ENCODE measurements around the gene PARVA.

The PARVA gene

DNA sequence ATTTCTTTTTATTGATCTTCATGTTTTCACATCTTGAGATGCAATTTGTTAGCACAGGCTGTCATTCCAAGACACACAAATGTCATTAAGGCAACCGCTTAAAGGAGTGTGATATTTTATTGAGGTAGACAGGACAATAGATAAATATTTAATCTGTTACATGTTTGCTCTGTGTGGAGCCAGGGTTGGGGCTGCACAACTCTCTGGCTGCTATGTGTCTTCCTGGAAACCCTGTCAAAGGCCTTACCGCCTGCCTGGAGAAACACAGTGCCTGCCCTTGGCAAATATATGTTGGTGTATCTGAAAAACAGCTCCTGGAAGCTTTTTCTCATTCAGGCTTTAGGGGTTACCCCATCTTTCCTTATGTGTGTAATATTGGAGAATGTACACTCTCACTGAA is 157.2 kb downstream of the PARVA start:
- DNase-seq = no peak

DNA sequence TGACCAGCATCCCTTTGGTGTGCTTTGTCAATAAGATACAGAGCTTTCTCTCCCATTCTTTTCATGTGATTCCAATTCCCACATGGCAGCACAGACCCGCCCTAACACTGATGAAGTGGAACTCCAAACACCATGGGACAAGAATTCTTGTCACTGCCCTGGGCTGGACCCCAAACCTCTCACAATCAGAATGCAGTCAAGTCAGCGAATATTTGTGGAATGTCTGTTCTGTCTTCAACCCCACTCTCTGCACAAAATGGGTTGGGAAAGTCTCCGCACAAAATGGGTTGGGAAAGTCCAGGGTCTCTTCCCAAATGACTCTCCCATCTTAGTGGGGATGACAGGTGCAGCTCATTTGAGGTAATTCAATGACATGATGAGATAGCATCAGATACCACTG is 157.9 kb downstream of the PARVA start:
- no peak for DNase-seq

DNA sequence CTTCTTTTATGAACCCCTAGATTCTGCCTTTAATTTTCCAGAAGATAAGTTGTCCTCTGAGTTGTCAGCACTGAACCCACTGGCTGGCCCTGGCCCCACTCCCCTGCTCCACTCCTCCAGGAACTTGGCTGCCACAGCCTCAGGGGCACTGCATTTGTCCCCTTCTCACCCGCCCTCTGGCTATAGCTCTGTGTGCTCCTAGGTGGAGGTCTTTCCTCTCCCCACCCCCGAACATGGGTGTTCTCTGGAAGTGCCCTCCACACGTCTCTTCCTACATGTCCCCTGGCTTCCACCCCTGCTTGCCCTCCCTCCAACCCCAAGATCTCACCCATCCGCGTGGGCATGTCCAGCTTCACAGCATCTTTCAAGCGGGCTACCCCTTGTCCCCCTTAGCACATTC is 159.2 kb downstream of the PARVA start:
- DNase-seq = no peak

DNA sequence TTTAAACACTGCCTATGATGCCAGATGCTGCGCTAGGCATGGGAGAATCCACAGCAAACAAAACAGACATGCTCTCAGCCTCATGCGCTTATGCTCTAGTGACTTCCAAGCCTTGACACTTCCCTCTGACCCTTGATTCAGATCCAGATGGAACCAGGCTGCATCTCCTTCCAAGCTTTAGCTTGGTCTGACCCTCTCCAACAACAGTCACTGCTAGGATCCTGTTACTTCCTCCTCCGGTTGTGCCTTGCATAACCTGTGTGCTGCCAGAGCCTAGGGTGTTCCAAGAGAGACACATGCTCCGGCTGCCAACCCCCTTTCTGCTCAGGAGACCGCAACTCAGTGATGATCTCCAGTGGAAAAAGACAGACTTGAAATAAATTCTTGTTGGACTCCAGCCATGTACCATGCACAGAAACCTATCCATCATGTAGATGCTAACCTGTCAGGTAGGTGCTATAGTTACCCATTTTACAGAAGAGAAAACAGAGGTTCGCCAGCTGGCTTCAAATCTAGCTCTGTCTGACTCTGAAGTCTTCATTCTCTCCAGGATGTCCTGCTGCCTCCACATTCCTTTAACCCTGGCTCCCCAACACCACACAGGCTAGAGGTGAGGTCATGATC is 160.5 kb downstream of the PARVA start:
- DNase-seq = no peak

DNA sequence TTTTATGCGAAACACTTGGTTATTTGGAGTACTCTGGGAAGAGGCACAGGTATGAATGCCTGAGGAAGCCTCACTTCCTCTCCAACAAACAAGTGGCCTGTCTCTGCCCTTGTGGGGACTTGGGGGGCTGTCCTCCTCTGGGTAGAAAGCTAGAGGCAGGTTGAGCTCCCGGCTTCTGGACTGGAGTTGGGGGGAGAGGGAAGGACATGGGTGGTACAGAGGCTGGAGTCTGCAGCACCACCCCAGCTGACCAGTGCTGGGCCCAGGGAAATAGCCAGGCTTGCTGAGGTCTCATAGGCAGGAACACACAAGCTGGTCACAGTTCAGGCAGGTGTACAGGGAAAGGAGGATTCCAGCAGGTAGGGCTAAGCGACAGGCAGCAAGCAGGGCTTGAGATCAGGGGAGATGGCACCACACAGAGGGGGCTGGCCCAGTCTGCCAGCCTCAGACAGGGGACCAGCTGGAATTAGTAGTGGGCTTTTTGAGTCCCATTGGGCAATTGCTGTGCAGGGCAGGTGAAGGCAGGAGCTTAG is 161.6 kb downstream of the PARVA start:
- no peak for DNase-seq

DNA sequence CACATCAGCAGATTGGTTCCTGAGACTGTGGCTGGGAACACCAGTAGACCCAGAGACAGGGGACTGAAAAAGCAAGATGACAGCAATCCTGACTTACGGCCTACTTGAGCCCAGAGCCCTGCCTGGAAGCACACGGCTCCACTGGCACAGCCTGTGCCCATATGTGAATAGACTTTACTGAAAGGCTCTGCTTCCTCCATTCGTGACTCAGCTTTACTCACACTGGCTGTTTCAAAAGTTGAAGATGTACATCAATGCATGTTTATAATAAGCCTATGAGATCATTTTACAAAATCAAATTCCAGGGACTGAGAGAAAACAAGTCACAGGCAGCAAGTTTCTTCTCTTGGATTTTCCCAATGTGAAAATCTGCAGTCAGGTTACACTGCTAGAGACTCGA is 162.2 kb downstream of the PARVA start:
- DNase-seq = no peak

DNA sequence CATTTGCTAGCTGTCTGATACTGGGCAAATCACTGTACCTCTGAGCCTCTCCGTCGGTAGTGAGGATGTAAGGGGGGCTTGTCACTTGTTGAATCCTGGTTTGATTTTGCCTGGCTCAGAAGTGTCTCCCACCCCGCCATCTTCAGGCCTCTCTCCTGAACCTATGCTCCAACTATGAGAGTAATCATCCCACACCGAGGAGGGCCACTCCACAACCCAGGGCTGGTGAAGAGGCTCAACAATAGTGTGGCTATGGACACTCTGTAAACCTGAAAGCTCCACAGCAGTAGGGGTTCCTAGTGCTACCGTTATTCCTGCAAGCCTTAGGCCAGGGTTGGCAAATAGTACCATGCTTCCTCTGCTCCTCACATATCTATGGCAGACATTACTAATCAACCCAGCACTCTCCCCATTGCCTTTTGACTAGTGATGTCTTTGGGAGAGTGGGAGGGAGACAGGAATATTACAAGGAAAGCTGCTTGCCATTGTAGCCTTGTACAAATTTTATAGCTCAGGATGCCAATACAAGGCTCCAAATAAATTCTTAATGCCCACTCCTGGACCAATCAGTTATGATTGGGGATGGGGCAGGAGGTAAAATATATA is 162.8 kb downstream of the PARVA start:
- DNase-seq = no peak

DNA sequence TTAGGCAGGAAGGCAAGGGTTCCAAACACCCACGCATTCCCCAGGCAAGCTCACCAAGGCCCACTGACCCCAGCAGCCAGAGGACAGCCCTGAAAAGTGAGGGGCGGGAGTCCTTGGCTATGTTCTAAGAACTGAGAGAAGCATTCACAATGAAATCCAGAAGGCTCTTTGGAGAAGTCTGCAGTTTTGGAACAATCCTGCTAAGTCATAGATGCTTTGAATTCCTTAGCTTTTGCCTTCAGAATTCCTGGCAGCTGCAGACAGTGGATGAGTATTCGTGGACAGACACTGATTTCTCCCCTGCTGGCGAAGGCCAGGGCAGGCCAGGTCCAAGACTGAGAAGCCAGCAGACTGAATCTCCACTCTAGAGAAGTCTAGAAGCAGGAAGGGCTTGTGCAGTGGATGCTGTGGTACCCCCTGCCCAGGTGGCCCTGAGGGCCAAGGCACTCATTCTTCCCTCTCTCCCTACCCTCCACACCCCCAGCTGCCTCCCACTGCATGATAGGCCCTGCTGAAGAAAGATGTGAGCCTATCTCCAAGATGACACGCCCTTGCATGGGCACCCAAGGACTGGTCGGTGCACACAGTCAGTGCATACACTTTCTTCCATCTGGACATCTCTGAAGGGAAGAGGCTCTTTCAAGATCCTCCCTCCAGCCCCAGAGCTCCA is 163.7 kb downstream of the PARVA start:
- DNase-seq = no peak

DNA sequence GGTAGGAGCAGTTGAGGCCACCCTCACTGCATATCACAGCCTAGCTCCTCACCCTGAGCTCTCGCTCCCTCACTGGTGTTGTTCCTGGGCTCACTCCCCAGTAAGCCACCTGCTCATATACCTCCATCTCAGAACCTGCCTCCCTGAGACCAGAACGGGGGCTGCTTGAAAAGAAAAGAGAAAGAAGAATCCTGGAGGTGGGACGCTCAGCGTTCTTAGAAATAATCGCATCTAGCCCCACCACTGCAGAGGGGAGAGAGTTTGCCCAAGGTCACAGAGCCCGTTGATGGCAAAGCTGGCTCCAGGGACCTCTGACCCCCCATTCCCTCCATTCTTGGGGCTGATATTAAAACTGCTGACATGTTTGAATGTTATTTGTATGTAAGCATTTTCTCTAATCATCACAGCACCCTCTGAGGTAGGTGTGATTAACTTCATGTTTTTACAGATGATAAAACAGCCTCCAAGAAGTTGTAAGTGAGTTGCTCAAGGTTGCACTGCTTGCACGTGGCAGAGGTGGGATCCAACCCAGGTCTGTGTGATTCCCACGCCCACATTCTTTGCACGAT is 164.3 kb downstream of the PARVA start:
- DNase-seq = no peak

DNA sequence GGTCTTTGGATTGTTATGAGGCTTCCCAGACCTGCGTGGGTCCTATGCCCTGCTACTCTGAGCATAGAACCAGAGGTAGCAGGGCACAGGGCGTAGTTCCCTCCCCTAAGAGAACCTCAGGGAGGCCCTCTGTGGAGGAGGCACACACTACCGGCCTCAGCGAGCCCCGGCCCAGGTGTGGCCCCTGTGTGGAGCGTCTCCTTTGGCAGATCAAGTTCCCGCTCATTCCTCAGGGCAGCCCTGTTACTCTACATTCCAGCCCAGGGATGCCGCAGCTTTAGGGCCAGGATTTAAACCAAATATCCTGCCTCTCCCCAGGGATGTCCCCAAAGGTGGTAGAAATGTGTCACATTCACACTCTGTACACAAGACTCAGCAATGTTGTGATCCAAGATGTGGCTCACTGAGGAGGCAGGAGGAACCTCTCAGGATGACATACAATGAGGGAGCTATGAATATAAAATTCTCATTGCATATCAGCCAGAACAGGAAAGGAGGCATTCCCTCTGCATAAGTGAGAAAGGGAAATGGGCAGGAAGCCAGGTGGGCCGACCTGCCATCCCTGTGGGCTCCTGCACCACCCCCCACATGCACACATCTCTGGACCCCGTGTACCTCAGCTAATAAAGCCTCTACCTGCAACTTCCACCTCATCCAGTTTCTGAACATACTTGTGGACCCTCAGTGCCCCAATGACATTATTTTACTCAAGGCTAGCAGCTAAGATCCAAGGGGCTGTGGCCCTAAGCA is 165.0 kb downstream of the PARVA start:
- DNase-seq = no peak

DNA sequence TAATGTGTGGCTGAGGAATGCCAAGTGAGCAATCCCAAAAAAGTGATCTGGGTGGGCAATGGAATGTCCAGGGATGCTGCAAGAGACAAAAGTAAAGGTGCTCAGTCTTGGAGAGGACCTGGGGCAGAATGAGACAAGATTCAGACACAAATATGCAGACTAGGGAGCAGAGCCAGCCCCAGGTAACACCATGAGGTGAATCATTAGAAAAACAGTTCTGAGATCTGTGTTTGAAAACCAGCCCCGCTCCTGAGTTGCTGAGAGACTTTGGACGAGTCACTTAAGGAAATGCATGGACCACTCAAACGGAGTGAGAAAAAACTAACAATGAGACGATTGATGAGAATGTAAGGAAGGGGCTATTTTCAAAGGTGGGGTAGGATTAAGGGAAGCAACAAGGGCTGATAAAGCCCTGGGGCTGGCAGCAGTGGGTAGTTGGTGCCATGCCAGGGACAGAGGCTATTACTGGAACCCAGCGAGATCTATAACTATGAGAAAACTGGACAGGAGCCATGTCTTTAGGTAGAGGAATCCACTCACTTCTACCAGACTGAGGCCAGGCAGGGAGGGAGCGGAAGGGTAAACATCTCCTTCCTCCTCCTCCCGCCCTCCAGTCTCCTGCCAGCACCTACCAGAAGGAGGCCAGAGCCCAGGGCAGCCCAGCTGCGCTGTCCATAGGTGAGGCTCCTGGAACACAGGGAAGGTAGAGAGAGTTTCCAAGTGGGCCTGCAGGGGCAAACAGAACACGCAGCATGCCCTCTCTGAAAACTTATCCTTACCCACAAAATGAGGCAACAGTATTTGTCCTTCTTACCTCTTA is 166.4 kb downstream of the PARVA start:
- DNase-seq = no peak

DNA sequence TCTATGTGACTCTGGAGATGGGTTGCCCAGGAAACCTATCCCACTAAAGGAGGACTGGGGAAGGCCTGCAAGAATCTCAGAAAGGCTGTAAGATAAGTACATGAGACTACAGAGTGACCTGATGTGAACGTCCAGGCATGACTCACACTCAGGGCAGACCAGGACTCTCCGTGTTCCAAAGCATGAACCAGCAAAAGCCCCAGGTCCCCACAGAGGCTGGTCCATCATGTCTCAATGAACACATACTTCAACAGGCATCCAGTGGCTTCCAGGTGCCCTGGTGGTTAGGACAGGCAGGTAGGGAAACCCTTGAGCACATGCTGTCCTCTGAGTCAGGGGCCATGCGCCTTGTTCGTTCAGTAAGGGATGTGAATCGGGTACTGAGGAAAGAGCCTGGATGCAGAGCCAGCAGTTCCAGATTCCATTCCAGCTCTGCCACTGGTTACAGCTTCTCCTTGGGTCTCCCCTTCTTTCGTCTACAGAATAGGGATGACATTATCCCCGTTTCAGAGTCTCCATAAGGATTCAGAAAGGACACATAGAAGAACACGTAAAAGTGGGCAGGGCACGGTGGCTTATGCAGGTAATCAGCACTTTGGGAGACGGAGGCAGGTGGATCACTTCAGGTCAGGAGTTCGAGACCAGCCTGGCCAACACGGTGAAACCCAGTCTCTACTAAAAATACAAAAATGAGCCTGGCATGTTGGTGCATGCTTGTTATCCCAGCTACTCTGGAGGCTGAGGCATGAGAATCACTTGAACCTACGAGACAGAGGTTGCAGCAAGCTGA is 167.8 kb downstream of the PARVA start:
- no peak for DNase-seq

DNA sequence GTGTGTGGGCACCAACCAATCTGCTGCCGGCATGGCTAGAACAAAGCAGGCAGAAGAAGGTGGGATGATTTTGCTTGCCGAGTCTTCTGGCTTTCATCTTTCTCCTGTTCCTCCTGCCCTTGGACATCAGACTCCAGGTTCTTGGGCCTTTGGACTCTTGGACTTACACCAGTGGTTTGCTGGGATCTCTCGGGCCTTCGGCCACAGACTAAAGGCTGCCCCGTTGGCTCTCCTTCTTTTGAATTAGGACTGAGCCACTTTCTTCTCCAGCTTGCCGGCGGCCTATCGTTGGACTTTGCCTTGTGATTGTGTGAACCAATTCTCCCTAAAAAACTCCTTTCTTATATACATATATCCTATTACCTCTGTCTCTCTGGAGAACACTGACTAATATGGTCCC is 168.8 kb downstream of the PARVA start:
- DNase-seq = no peak

DNA sequence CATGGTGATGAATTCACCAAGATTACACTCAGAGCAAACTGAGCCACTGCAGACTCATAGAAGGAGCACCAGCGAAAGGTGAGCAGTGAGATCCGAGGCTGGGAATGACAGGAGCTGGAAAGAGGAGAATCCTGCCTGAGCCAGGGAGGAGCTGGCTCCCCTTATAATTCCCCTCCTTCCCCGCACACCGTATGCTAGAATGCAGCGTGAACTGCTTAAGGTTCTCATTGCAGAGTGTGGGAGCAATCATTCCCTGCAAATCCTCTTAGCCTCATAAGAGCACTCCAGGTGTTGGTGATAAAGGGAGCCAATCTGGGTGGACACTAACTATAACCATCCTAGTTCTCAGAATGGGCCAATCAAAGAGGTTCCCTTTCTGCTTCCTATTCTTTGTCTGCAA is 169.3 kb downstream of the PARVA start:
- DNase-seq = no peak

DNA sequence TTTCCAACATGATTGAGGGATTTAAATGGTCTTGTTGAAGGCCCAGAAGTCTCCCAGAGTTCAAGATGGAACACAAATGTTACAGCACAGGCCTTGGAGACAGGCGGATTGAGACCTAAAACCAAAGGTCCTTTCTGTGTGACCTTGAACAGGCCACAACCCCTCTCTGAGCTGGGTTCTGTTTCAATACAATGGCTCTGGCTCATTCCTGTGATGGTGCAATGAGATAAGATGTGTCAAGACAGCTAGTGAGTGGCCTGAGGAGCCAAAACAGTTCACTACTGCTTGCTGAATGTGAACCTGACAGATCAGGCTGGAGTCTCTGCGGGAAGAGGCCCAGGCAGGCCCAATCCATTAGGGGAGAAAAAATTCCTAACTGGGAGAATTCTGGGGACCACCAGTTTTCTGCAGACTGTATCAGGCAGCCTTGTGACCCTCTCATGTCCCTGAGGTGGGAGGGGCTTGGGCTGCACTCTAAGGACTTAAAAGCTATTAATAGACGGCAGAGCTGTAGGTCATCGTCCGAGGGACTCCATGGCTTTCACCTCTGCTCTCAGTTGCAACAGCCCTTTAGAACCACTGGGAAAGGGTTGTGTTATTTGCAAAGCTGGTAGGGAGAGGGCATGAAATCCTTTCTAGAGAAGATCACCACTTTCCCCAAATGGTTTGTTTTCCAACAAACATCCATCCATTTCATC is 170.7 kb downstream of the PARVA start:
- DNase-seq = no peak

DNA sequence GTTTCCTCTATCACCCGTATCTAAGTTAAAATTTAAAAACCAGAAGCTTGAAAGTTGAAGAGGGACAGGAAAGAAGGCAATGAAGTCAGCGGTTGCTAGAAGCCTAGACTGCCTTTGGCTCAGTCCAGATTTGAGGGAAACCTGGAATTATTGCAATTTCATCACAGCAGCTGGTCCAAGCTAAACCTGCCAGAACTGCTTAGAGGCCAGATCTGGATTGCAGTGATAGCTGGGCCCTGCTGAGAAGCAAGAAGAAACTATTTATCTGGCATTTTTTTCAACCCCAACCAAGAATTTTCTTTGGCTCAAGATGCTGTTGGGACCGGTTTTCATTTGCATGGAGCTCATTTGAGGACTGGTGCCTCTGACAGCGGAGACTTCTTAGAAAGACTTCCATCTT is 175.3 kb downstream of the PARVA start:
- no peak for DNase-seq

DNA sequence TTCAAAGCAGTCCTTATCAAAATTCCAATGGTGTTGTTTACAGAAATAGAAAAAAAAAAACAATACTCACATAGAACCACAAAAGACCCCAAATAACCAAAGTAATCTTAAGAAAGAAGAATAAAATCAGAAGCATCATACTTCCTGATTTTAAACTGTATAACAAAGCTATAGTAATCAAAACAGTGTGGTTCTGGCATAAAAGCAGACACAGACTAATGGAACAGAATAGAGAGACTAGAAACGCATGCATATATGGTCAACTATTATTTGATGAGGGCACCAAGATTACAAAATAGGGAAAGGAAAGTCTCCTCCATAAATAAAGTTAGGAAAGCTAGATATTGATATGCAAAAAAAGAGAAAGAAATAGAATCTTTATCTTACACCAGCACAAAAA is 176.8 kb downstream of the PARVA start:
- no peak for DNase-seq

DNA sequence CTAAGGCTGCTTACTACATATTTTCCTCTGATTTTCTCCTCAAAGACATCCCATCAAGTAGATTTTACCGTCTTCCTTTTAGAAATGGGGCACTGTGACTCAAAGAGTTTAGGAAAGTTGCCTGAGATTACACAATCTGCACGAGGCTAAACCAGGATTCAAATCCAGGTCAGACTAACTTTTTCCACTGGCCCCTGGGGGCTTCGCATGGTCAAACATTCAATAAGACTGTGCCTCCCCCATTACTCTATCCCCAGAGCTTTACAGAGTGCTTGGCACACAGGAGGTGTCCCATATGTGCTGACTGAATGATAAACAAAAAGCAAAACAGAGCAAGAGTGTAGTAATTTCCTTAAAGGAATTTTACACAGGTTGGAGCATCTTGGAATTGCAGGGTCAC is 178.8 kb downstream of the PARVA start:
- no peak for DNase-seq

DNA sequence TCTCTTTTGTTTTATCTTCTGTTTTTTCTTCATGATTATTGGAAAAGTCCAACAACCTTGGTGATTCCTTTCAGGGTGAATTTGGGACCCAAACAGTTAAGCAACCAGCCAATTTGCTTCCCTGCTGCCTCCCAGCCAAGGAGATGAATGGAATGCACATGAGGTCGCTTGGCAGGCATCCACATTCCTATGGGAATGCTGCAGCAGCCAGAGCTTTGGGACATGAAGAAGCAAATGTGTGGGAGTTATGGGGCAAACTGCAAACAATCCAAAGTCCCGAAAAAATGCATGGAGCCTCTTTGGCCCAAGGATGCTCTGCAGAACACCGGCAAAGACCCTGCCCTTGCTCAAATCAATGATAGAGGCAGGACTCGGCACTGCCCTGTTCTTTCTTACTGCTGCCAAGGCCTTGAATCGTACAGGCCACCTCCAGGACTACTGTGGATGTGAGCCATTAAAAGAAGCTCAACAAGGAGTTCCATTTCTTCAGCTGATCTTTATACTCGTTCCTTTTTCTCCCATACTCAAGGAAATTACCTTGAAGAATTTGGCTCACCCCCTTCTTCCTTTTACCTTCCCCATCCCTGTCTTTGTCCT is 179.5 kb downstream of the PARVA start:
- no peak for DNase-seq

DNA sequence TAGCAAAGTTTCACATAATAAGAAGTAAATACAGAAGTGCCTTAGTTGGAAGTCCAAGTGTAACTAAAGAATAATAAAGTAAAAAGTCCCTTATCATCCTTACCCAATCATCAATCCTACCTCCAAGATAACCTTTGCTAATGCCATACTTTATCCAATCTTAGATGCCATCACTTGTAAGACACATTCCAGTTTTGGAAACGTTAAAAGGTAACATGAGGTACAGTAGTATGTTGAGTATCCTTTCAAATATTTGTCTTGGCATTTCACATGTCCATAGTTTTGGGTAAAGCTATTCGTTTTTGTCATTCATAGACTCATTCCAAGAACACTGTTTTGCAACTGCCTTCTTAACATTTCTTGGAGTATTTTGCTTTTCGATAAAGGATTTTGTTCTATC is 181.6 kb downstream of the PARVA start:
- DNase-seq = no peak

DNA sequence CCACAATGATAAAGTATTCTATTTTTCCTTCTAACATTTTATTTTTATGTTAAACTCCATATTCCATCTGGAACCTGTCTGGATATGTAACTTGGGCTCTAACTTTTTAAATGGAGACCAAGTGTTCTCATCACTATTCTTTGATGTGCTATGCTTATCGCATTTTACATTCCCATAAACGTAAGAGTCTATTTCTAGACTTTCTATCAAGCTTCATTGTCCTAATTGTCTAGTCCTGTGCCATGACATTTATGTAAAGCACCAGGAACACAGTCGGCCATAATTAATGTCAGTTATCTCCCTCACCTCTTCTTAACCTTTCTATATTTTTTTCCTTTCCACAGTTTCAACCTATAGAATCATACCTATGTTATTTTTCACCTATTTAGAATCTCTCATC is 183.0 kb downstream of the PARVA start:
- DNase-seq = no peak

Measured in NCI-H187 (cell line).